Loucy (cell line): ENCODE data around the gene MMAB.

Experiments used
- H2AFZ ChIP-seq: fragments of 200-600 bp; sonication (generic); 2 replicates; pipeline ENCODE4 v1.6.0; 2016; ENCODE audit warnings: antibody characterized with exemption, mild to moderate bottlenecking, low read length, moderate library complexity
- H3F3A ChIP-seq: fragments of 200-600 bp; 2 replicates; pipeline ENCODE4 v1.6.0; 2016; ENCODE audit warnings: antibody characterized with exemption, low read depth, mild to moderate bottlenecking
- H3K27me3 ChIP-seq: fragments of 200-600 bp; sonication (generic); 2 replicates; pipeline ENCODE4 v1.6.1; 2014; ENCODE audit warnings: low read length, mild to moderate bottlenecking; ENCODE audit not compliant: insufficient read depth, poor library complexity, severe bottlenecking
- H3K36me3 ChIP-seq: fragments of 200-600 bp; sonication (generic); 2 replicates; pipeline ENCODE4 v1.6.1; 2016; ENCODE audit warnings: low read length; ENCODE audit not compliant: insufficient read depth
- H3K4me1 ChIP-seq: fragments of 200-600 bp; sonication (generic); 2 replicates; pipeline ENCODE4 v1.5.1; 2014; ENCODE audit warnings: low read length, mild to moderate bottlenecking; ENCODE audit not compliant: insufficient read depth, poor library complexity, severe bottlenecking
- H3K4me2 ChIP-seq: fragments of 200-600 bp; sonication (generic); 2 replicates; pipeline ENCODE4 v1.6.0; 2014; ENCODE audit warnings: antibody characterized with exemption, low read length, low read depth, mild to moderate bottlenecking; ENCODE audit not compliant: poor library complexity, severe bottlenecking
- H3K4me3 ChIP-seq: fragments of 200-600 bp; sonication (generic); 2 replicates; pipeline ENCODE4 v1.5.1; 2014; ENCODE audit warnings: low read length, mild to moderate bottlenecking, mixed read lengths; ENCODE audit not compliant: poor library complexity, severe bottlenecking
- H3K79me2 ChIP-seq: fragments of 200-600 bp; sonication (generic); 2 replicates; pipeline ENCODE4 v1.6.1; 2014; ENCODE audit warnings: low read length; ENCODE audit not compliant: insufficient read depth
- H3K9ac ChIP-seq: fragments of 200-600 bp; sonication (generic); 2 replicates; pipeline ENCODE4 v1.6.0; 2014; ENCODE audit warnings: mild to moderate bottlenecking, low read depth, low read length, moderate library complexity; ENCODE audit not compliant: poor library complexity, severe bottlenecking
- H3K9me2 ChIP-seq: fragments of 200-600 bp; sonication (generic); replicated peaks from 2 replicates; pipeline ENCODE4 v1.6.1; 2016; ENCODE audit warnings: low read depth, low read length, mixed read lengths
- H3K9me3 ChIP-seq: fragments of 200-600 bp; sonication (generic); 2 replicates; pipeline ENCODE4 v1.6.1; 2014; ENCODE audit warnings: mild to moderate bottlenecking, antibody characterized with exemption, low read length, low read depth; ENCODE audit not compliant: insufficient read depth
- H4K20me1 ChIP-seq: fragments of 200-600 bp; sonication (generic); 2 replicates; pipeline ENCODE4 v1.6.0; 2014; ENCODE audit warnings: antibody characterized with exemption, low read length, mild to moderate bottlenecking; ENCODE audit not compliant: insufficient read depth, poor library complexity, severe bottlenecking
- CTCF ChIP-seq: fragments of 200-600 bp; sonication (generic); conservative IDR thresholded peaks from 2 replicates; pipeline ENCODE4 v1.5.1; 2014; ENCODE audit warnings: mild to moderate bottlenecking, antibody characterized with exemption, low read length
- EZH2phosphoT487 ChIP-seq: fragments of 200-600 bp; IDR thresholded peaks from 2 replicates; pipeline ENCODE4 v1.6.1; 2018; ENCODE audit warnings: antibody characterized with exemption, mild to moderate bottlenecking, moderate library complexity, borderline replicate concordance

Gene MMAB

GRCh38 chr12:109598428-109598854, 25.1 kb upstream of the MMAB start:
- no peaks in the 10 kb centered on the region for H3K36me3 ChIP-seq
- H2AFZ ChIP-seq = no peak overlapping the region
- H3K9me3 ChIP-seq = no peaks in the 10 kb centered on the region
- no peaks in the 10 kb centered on the region for H3F3A ChIP-seq
- H3K27me3 ChIP-seq = no peaks in the 10 kb centered on the region
- no peak overlapping the region for H3K4me2 ChIP-seq
- peaks cover 19% of the 10 kb centered on the region for H3K4me1 ChIP-seq
- TF ChIP-seq CTCF = no peak
- no peak for TF ChIP-seq EZH2phosphoT487
- H3K79me2 ChIP-seq = no peaks in the 10 kb centered on the region
- peaks cover 11% of the 10 kb centered on the region for H4K20me1 ChIP-seq
- H3K9me2 ChIP-seq = no peaks in the 10 kb centered on the region
- no peak overlapping the region for H3K9ac ChIP-seq
- H3K4me3 ChIP-seq = no peak overlapping the region

DNA sequence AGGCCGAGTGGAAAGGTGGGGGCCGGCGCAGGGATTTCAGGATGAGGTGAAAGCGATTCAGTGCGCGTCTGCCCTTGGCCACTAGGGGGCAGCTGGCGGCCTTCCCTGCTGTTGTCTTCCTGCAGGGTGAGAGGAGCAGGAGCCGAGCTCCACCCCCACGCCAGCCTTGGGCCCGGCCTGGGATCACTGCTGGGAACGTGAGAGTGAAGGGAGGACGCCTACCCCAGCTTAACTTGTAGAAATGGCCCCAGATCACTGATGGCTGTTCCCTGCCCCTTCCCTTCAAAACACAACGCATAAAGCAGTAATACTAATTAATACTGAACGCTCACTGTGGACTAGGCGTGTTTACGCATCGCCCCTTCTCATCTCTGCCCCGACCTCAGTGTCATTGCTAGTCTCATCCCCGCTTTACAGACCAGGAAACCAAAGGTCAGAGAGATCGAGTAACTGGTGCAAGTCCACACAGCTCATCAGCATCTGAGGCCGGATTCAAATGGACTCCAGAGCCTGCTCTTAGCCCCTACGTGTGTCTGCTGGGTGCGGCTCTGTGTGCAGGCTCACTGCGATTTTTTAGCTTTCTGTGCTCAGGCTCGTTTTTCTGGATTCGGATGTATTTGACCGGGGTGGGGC, 24.6 kb upstream of the MMAB start:
- Histone ChIP-seq H3K9me3 (no peaks in the 10 kb centered on the region), H2AFZ (no peak overlapping the region), H3K4me2 (no peak overlapping the region), H3K9me2 (no peaks in the 10 kb centered on the region), H3K4me3 (no peak overlapping the region), H3K4me1 (peaks cover 19% of the 10 kb centered on the region), H3K27me3 (no peaks in the 10 kb centered on the region), H3K79me2 (no peaks in the 10 kb centered on the region), H3K9ac (no peak overlapping the region), H3K36me3 (no peaks in the 10 kb centered on the region), H3F3A (no peaks in the 10 kb centered on the region), H4K20me1 (peaks cover 11% of the 10 kb centered on the region)
- TF ChIP-seq EZH2phosphoT487 (no peak), CTCF (peak; percentile 89)

DNA sequence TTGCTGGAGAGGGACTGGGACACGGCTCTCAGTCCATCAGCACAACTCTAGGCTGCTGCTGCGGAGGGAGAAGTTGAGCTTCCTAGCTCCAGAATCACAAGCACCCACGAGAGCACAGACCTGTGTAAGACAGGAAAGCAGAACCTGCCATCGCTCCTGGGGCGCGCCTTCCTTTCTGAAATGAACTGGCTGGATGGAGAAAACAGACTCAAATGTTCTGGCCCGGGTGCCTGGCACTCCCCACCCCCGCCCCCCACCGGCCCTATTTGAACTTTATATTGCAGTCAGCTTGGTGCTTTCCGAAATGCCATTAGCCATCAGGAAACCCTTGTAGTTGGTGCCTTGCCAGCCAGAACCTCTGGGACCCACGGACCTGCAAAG, 24.1 kb upstream of the MMAB start:
- Histone ChIP-seq H4K20me1 (peaks cover 14% of the 10 kb centered on the region), H3K27me3 (no peaks in the 10 kb centered on the region), H3K4me1 (peaks cover 19% of the 10 kb centered on the region), H2AFZ (no peak overlapping the region), H3K9ac (no peak overlapping the region), H3K36me3 (no peaks in the 10 kb centered on the region), H3F3A (no peaks in the 10 kb centered on the region), H3K4me3 (no peak overlapping the region), H3K9me3 (no peaks in the 10 kb centered on the region), H3K9me2 (no peaks in the 10 kb centered on the region), H3K79me2 (no peaks in the 10 kb centered on the region), H3K4me2 (no peak overlapping the region)
- no peak for TF ChIP-seq EZH2phosphoT487
- TF ChIP-seq CTCF = no peak
